ENCODE measurements around the gene MS4A7. TPM values are rescaled to one million over a fixed set of nuclear protein-coding genes. Genes with fewer than 3 reads are reported as not detected.

MS4A7 gene
- total and polyA plus RNA-seq, 2 of the 4 experiments (the other 2 are of a cell fraction): not detected

- TF ChIP-seq RFX5 (IDR thresholded peaks at IDR 0.05; ENCODE audit: low read depth, low read length) (no peak), FOS (IDR thresholded peaks at IDR 0.05; ENCODE audit: low read depth, low read length) (no peak), CTCF (conservative IDR thresholded peaks at IDR 0.05; ENCODE audit: low read depth, low read length) (no peak)
- Histone ChIP-seq H3K56ac (ENCODE audit: extremely low read depth, insufficient read depth, low read length) (no peak overlapping the region), H3K27ac (ENCODE audit: insufficient read depth, low read length) (no peak overlapping the region), H3K4ac (ENCODE audit: low read depth, low read length) (no peak overlapping the region), H3K27me3 (ENCODE audit: control insufficient read depth, insufficient read depth, low read length) (no peaks in the 10 kb centered on the region), H3K14ac (replicated peaks; ENCODE audit: low read depth, low read length) (no peak overlapping the region), H3K9ac (ENCODE audit: low read depth, low read length) (no peak overlapping the region), H3K23ac (ENCODE audit: low read depth, low read length) (no peak overlapping the region), H3K9me1 (ENCODE audit: insufficient read depth, low read length) (no peaks in the 10 kb centered on the region), H4K8ac (ENCODE audit: low read depth in 2 of 2, low read length in 2 of 2) (no peak overlapping the region), H2BK15ac (ENCODE audit: low read depth, low read length) (no peak overlapping the region), H3K4me1 (ENCODE audit: control insufficient read depth, insufficient read depth, low read length) (no peaks in the 10 kb centered on the region), H2BK5ac (ENCODE audit: low read depth, low read length, poor library complexity, severe bottlenecking) (no peak overlapping the region), H4K5ac (ENCODE audit: low read depth, low read length) (no peak overlapping the region), H3K4me3 (ENCODE audit: insufficient read depth, low read depth, low read length) (no peak overlapping the region), H3K9me3 (ENCODE audit: control insufficient read depth, insufficient read depth, low read length) (peaks cover 8% of the 10 kb centered on the region), H2AK9ac (replicated peaks; ENCODE audit: low read depth, low read length, poor library complexity) (no peak overlapping the region), H2BK120ac (ENCODE audit: low read depth, low read length) (no peak overlapping the region), H4K91ac (ENCODE audit: insufficient read depth, low read depth, low read length) (no peak overlapping the region), H2BK20ac (ENCODE audit: low read depth, low read length) (no peak overlapping the region), H4K20me1 (ENCODE audit: insufficient read depth, low read length) (no peaks in the 10 kb centered on the region), H2AFZ (replicated peaks; ENCODE audit: low read length, poor library complexity) (no peak overlapping the region), H3K4me2 (ENCODE audit: low read depth, low read length) (no peak overlapping the region), H3K18ac (ENCODE audit: low read depth, low read length) (no peak overlapping the region), H3K79me1 (ENCODE audit: low read depth in 1 of 2, low read length in 2 of 2) (no peaks in the 10 kb centered on the region), H3K36me3 (ENCODE audit: control insufficient read depth, insufficient read depth, low read length) (no peaks in the 10 kb centered on the region), H2AK5ac (ENCODE audit: low read depth, low read length) (no peak overlapping the region)
- BruUV-seq (replicated peaks): no TSS peak
- ATAC-seq (ENCODE audit: low read depth) (no peak), DNase-seq (no peak)
- intact Hi-C loops (cut with micrococcal nuclease) (no loop called here), dilution Hi-C loops (cut with HindIII; ENCODE audit: low sequenced_read_pairs, unreplicated experiment) (no loop called here), in situ Hi-C loops (cut with MboI; ENCODE audit: low sequenced_read_pairs) (no loop called here)
- CTCF ChIA-PET: no interaction called here
- POLR2A ChIA-PET (ENCODE audit: unreplicated experiment): no interaction called here
Measured at GRCh38 chr11:60390419-60390818, 12.1 kb downstream of the MS4A7 start.
